ENCODE data around the gene MPC1.
"Not testable (repeated sequence)": the region's sequence is repeated elsewhere in the genome, so short reads cannot be mapped to it uniquely, and the experiment has no call there.

DNA sequence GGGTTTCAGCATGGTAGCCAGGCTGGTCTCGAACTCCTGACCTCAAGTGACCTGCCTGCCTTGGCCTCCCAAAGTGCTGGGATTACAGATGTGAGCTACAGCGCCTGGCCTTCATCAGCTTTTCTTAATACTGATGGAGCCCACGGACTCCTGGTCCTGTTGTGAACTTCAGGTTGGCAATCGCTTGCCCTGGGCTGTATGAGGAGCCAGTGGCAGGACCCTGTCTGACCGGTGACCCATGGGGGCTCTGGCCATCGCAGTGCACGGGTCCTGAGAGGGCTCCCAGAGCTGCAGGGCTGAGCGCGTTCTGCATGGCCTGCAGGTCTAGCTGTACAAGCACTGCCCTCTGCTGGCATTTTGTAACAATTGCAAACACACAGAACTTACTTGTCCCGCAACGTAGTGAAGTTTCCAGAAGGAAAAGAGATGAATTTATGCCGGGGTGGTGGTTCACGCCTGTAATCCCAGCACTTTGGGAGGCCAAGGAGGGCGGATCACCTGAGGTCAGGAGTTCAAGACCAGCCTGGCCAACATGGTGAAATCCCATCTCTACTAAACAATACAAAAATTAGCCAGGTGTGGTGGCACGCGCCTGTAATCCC lies 18.0 kb upstream of the MPC1 start:
- TF ChIP-seq, protein P1, sequence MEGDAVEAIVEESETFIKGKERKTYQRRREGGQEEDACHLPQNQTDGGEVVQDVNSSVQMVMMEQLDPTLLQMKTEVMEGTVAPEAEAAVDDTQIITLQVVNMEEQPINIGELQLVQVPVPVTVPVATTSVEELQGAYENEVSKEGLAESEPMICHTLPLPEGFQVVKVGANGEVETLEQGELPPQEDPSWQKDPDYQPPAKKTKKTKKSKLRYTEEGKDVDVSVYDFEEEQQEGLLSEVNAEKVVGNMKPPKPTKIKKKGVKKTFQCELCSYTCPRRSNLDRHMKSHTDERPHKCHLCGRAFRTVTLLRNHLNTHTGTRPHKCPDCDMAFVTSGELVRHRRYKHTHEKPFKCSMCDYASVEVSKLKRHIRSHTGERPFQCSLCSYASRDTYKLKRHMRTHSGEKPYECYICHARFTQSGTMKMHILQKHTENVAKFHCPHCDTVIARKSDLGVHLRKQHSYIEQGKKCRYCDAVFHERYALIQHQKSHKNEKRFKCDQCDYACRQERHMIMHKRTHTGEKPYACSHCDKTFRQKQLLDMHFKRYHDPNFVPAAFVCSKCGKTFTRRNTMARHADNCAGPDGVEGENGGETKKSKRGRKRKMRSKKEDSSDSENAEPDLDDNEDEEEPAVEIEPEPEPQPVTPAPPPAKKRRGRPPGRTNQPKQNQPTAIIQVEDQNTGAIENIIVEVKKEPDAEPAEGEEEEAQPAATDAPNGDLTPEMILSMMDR (conservative IDR thresholded peaks at IDR 0.05; ENCODE audit: low read depth in 2 of 2): peak; percentile 82 to 95
- TF ChIP-seq, protein P2, sequence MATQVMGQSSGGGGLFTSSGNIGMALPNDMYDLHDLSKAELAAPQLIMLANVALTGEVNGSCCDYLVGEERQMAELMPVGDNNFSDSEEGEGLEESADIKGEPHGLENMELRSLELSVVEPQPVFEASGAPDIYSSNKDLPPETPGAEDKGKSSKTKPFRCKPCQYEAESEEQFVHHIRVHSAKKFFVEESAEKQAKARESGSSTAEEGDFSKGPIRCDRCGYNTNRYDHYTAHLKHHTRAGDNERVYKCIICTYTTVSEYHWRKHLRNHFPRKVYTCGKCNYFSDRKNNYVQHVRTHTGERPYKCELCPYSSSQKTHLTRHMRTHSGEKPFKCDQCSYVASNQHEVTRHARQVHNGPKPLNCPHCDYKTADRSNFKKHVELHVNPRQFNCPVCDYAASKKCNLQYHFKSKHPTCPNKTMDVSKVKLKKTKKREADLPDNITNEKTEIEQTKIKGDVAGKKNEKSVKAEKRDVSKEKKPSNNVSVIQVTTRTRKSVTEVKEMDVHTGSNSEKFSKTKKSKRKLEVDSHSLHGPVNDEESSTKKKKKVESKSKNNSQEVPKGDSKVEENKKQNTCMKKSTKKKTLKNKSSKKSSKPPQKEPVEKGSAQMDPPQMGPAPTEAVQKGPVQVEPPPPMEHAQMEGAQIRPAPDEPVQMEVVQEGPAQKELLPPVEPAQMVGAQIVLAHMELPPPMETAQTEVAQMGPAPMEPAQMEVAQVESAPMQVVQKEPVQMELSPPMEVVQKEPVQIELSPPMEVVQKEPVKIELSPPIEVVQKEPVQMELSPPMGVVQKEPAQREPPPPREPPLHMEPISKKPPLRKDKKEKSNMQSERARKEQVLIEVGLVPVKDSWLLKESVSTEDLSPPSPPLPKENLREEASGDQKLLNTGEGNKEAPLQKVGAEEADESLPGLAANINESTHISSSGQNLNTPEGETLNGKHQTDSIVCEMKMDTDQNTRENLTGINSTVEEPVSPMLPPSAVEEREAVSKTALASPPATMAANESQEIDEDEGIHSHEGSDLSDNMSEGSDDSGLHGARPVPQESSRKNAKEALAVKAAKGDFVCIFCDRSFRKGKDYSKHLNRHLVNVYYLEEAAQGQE (IDR thresholded peaks at IDR 0.05; ENCODE audit: unreplicated experiment): not testable (repeated sequence)

Data from GM23338 (cell line).